Bronchial epithelial cell (primary cell): ENCODE results near the gene NRIP1. TPM values are rescaled to one million over a fixed set of nuclear protein-coding genes. Genes with fewer than 3 reads are reported as not detected.

ENCODE experiments used
- DNase-seq: peaks from one replicate; pipeline ENCODE4 v3.0.0-alpha.2; 2010; ENCODE audit warnings: low read depth
- FAIRE-seq: peaks from 2 replicates; lab custom pipeline; 2011; peaks lifted over from hg19 to GRCh38; lab: Jason Lieb, UNC
- H3K27me3 ChIP-seq: 2 replicates; pipeline ENCODE4 v1.5.1; 2011; ENCODE audit warnings: low read length; ENCODE audit not compliant: control insufficient read depth, insufficient read depth
- H3K36me3 ChIP-seq: 2 replicates; pipeline ENCODE4 v1.5.1; 2011; ENCODE audit warnings: low read length; ENCODE audit not compliant: control insufficient read depth, insufficient read depth
- H3K4me3 ChIP-seq: 2 replicates; pipeline ENCODE4 v1.5.1; 2011; ENCODE audit warnings: mild to moderate bottlenecking, low read depth, low read length, control low read depth
- CTCF ChIP-seq: IDR thresholded peaks from 2 replicates; pipeline ENCODE4 v1.5.1; 2011; ENCODE audit warnings: mild to moderate bottlenecking, moderate library complexity, low read length, control low read depth, inconsistent platforms; ENCODE audit not compliant: insufficient read depth, severe bottlenecking
- total RNA-seq: library from RNA; depleted of rRNA; stranded (reverse); fragments of >200 nt; gene quantifications from 2 replicates; pipeline ENCODE4 v1.2.1, GENCODE V29; 2014

NRIP1 gene
- total RNA-seq, 1 donor from 2014 or later, result 64.0 TPM

DNA sequence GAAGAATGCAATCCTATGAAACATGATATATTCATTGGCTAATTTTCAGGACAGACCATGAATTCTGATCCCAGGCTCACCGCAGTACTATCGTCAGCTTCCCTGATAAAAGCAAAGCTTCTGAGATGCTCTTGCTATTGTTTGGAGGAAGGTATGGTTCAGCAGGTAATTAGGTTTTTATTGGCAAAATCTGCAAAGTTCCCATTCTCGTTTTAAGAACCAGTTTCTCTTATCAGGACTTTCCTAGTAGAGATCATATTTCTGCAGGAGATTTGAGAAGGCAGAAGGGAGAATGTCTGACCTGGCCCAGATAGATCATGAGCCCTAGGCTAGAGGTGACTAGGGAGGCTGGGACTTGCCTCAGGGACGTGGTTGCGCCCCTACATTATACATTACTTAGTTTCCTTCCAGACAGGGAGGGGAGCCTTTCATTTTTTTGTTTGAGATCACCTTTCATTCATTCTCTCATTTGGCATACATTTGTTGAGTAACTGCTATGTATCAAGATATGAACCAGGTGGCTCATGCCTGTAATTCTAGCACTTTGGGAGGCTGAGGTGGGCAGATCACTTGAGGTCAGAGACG lies 108.8 kb downstream of the NRIP1 start:
- no peaks in the 10 kb centered on the region for H3K36me3 ChIP-seq
- no peak overlapping the region for H3K4me3 ChIP-seq
- no peak for TF ChIP-seq CTCF
- FAIRE-seq (no peak), DNase-seq (peak; percentile 81)
- no peaks in the 10 kb centered on the region for H3K27me3 ChIP-seq

- no peak for TF ChIP-seq CTCF
- no peaks in the 10 kb centered on the region for H3K27me3 ChIP-seq
- DNase-seq (no peak), FAIRE-seq (no peak)
- no peaks in the 10 kb centered on the region for H3K36me3 ChIP-seq
- H3K4me3 ChIP-seq, result no peak overlapping the region
Observed at GRCh38 chr21:14952916-14953315, 111.9 kb downstream of the NRIP1 start.

DNA sequence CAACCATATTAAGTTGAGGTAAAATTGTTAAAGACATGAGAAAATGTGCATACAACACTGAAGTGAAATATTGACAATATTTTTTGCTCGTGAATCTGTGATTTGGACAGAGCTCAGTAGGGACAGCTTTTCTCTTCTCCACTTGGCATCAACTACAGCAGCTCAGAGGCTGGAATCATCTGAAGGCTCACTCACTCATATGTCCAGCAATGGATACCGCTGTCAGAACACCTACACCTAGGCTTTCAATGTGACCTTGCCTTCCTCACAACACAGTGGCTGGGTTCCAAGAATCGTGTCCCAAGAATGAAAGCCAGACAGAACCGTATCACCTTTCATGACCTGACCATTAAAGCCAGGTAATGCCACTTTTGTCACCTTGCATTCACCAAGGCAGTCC lies 115.2 kb downstream of the NRIP1 start:
- no peaks in the 10 kb centered on the region for H3K36me3 ChIP-seq
- peak; percentile 66 for FAIRE-seq
- no peak overlapping the region for H3K4me3 ChIP-seq
- TF ChIP-seq CTCF, result no peak
- DNase-seq, result no peak
- no peaks in the 10 kb centered on the region for H3K27me3 ChIP-seq

DNA sequence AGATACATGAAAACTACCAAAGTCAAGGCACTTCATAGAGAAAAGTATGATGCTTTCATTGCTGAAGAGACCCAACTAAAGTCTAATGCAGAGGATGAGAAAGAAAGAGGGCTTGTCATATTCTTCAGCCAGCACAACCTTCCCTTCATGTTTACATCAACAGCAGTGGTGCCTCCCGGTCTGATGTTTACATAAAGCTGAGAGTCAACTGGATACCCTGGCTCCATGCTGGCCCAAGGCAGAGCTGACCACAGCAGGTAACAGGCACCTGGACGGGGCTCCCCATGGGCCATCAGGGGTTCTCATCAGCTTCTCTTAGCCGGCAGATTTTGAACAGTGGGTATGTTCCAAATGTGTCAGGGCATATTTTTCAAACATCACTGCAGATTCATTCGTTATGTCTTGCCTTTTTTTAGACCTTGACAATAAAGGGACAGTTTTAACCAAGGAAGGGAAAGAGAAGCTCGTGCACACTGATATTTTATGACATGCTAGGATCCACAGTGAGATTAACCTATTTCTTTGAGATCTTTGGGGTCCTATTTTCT lies 117.1 kb downstream of the NRIP1 start:
- DNase-seq (no peak), FAIRE-seq (no peak)

GRCh38 chr21:14945176-14945575 lies 119.6 kb downstream of the NRIP1 start:
- FAIRE-seq (no peak), DNase-seq (no peak)
- TF ChIP-seq CTCF, result no peak
- Histone ChIP-seq H3K4me3 (no peak overlapping the region), H3K36me3 (no peaks in the 10 kb centered on the region), H3K27me3 (no peaks in the 10 kb centered on the region)

More for the DNA sequence above, 117.1 kb downstream of the NRIP1 start:
- Histone ChIP-seq H3K4me3 (no peak overlapping the region), H3K36me3 (no peaks in the 10 kb centered on the region), H3K27me3 (no peaks in the 10 kb centered on the region)
- TF ChIP-seq CTCF, result no peak

GRCh38 chr21:14943616-14944015 lies 121.2 kb downstream of the NRIP1 start:
- DNase-seq (no peak), FAIRE-seq (no peak)
- no peaks in the 10 kb centered on the region for H3K36me3 ChIP-seq
- no peak for TF ChIP-seq CTCF
- H3K27me3 ChIP-seq, result no peaks in the 10 kb centered on the region
- no peak overlapping the region for H3K4me3 ChIP-seq
